Forelimb muscle (tissue), 1 donor: ENCODE data around the gene RHAG. TPM values are rescaled to one million over a fixed set of nuclear protein-coding genes. Genes with fewer than 3 reads are reported as not detected.
A peak's percentile ranks its signal among the peaks of the same experiment; 100 is the strongest.
"Not testable (repeated sequence)": the region's sequence is repeated elsewhere in the genome, so short reads cannot be mapped to it uniquely, and the experiment has no call there.

ENCODE experiments used
- DNase-seq: peaks from one replicate; pipeline ENCODE4 v3.0.0-alpha.2; 2013; ENCODE audit warnings: low read depth
- polyA plus RNA-seq: library from polyadenylated mRNA; unstranded; fragments of 120-200 nt; gene quantifications from one replicate; pipeline ENCODE4 v1.2.1, GENCODE V29; 2013; ENCODE audit not compliant: insufficient read length

The RHAG gene
- polyA plus RNA-seq, 1 donor = 0.80 TPM

DNA sequence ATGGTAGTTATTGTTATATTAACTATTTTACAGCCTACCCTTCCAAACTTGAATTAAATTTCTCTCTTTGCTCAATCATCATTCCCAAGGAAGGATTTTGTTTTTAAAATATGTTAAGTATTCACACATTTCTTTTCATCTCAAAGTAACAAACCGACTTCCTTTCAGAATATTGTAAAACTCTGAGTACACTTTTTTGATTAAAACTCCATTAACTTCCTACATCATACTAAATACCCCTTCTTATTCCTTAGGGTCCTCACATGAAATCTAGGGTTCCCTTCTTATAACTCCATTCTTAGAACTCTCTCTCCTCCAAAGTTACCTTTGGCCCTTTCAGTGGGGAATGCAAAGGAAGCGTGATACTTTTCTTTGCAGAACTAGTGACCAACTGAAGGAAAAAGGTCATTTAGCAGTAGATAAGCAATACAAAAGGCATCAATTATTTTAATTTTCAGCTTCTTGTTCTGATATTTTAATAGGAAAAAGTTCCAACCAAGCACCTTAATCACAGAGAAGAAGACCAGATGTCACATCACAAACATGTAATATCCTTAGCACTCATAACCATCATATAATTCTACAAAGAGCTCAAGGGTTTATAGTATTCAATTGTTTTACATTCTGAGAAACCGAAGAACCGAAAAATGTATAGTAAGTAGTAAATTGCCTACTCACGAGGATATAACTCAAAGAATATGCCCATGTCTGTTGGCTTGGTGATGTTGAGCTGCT lies 494 bp downstream of the RHAG start:
- no peak for DNase-seq

DNA sequence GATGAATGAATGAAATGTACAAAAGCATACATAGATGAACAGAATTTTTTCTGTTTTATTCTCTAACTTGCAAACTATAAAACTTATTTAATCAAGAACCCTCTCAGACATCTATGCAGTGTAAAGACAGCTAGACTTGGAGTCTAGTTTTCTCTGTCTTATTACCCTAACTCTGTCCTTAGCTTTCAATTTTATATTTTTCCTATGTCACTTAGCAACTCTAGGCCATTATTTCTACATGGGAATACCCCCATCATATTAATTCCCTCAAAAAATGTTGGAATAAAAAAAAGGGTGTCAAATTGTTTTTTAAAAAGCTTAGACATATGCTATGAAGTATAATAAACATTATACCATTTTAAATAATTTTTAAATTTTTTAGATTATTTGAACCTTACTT lies 1.2 kb downstream of the RHAG start:
- DNase-seq = no peak

DNA sequence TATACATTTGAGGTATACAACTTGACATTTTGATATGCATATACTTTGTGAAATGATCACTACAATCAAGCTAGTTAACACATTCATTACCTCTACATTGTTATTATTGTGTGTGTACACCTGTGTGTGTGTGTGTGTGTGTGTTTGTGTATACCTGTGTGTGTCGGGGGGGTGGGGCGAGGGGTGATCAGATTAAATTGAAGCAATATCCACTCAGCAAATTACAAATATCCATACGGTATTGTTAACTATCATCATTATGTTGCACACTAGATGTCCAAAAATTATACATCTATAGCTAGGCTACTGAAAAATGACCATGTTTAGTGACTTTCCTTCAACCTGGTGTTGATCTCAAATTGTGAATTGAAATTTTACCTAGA lies 1.8 kb downstream of the RHAG start:
- no peak for DNase-seq

DNA sequence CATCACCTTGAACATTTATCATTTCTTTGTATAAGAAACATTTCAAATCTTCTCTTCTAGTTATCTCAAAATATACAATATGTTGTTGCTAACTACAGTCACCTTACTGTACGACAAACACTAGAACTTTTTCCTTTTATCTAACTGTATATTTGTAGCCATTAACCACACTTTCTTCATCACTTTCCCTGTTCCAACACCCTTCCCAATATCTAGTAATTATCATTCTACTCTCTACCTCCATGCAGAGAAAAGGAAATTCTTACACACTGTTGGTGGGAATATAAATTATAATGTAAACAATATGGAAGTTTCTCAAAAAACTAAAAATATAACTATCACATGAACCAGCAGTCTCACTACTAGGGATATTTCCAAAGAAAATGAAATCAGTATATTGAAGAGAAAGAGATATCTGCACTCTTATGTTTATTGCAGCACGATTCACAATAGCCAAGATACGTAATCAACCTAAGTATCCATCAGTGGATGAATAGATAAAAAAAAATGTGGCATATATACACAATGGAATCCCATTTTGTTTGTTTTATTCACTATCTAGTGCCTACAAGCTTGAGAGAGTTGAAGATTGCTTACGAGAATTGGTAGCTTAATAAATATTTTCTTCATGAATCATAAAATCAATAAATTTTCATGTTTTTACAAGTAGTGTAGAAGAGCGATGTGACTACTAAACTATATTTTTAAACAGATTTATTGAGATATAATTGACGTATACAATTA lies 2.4 kb downstream of the RHAG start:
- DNase-seq = no peak

DNA sequence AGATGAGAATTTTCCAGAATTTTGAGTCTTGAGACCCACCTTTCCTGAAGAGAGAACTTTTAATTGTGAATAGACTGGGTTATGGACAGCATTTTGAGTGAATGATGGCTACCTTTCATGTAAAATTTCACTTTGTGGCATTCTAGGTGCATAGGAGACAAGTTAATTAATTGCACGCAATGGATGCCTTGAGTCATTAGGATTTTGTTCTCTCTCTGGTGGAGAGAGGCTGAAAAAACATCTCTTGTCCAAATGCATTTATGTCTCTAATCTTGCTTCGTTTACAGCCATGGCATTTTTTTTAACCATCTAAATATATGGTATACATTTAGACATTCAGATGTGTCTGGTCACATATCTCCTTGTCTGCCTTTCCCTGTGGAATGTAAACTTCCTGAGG lies 3.1 kb downstream of the RHAG start:
- no peak for DNase-seq

DNA sequence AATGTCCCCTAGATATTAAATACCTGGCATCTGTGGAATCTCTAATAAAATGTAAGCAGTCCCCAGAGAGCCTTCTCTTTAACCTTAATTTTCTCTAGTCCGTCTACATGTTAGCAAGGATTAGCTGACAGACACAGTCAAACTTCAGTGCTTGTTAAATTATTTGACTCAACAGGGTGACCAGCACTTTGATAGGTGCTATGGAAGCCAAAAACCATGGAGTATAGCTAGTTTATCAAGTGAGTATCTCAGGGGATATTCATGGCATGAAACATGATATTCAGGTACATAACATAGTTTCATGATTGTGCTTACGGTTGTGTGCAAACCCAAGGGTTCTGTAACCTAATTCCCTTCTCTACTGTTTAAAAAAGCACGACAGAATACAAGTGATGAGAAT lies 3.9 kb downstream of the RHAG start:
- no peak for DNase-seq

DNA sequence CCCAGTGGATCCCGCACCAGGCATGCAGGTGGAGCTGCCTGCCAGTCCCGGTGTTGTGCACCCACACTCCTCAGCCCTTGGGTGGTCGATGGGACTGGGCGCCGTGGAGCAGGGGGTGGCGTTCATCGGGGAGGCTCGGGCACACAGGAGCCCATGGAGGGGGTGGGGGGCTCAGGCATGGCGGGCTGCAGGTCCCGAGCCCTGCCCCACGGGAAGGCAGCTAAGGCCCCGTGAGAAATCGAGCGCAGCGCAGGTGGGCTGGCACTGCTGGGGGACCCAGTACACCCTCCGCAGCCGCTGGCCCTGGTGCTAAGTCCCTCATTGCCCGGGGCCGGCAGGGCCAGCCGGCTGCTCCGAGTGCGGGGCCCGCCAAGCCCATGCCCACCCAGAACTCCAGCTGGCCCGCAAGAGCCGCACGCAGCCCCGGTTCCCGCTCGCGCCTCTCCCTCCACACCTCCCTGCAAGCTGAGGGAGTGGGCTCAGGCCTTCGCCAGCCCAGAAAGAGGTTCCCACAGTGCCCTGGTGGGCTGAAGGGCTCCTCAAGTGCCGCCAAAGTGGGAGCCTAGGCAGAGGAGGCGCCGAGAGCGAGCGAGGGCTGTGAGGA lies 7.1 kb downstream of the RHAG start:
- DNase-seq = not testable (repeated sequence)

DNA sequence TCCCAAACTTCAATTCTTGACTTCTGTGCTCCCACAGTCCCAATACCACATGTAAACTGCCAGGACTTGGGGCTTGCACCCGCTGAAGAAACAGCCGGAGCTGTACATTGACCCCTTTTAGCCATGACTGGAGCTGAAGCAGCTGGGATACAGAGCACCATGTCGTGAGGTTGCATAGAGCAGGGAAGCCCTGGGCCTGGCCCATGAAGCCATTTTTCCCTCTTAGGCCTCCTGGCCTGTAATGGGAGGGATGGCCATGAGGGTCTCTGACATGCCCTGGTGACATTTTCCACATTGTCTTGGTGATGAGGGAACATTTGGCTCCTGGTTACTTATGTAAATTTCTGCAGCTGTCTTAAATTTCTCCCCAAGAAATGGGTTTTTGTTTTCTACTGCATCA lies 9.8 kb downstream of the RHAG start:
- DNase-seq = no peak

DNA sequence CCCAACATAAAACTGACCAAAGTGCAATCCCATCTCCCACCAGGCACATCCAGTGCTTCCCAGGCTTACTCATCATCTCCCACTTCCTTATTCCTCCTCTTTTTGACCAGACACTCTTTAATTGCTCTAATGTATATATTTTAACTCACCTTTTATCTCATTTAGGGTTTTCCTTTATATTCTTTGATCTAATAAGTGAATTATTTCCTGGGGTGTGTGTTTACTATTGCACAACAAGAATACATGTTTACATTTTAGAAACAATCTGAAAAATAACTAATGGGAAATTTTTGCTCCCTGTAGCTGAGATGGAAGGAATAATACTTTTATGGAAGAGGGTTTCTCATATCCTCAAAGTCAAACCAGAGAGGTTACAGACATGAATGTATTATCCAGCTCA lies 18.4 kb downstream of the RHAG start:
- DNase-seq = no peak

DNA sequence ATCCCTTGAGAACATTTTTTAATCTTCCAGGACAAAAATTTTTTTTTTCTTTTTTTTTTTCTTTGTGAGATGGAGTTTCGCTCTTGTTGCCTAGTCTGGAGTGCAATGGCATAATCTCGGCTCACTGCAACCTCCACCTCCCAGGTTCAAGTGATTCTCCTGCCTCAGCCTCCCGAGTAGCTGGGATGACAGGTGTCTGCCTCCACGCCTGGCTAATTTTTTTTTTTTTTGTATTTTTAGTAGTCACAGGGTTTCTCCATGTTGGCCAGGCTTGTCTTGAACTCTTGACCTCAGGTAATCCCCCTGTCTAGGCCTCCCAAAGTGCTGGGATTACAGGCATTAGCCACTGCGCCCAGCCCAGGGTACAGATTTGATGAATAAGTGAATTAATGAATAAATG lies 22.5 kb downstream of the RHAG start:
- DNase-seq = not testable (repeated sequence)

DNA sequence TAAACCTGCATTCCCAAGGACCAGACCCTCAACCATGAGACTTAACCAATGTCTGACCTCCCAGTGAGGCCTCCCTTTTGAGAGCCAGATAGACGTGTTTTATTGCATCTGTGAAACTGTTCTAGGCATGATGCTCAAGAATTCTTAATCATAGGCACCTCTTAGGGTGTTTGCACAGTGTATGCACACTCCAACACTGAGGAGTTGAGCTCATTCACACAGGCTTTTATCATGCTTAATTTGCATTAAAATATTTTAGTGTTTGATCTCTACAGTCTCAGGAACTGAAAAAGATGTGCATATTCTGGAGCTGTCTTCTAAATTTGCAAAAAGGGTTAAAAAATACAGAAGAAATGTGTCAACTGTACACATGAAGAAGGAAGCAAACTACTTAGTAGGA lies 27.4 kb downstream of the RHAG start:
- no peak for DNase-seq

DNA sequence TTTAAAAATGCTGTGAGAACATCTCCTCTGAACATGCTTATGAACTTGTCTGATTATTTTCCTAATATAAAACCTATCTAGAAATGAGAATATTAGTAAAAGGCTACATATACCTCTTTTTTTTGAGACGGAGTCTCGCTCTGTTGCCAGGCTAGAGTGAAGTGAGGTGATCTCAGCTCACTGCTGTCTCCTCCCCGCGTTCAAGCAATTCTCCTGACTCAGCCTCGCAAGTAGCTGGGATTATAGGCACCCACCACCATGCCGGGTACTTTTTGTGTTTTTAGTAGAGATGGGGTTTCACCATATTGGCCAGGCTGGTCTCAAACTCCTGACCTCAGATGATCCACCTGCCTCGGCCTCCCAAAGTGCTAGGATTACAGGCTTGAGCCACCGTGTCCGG lies 28.4 kb downstream of the RHAG start:
- not testable (repeated sequence) for DNase-seq

DNA sequence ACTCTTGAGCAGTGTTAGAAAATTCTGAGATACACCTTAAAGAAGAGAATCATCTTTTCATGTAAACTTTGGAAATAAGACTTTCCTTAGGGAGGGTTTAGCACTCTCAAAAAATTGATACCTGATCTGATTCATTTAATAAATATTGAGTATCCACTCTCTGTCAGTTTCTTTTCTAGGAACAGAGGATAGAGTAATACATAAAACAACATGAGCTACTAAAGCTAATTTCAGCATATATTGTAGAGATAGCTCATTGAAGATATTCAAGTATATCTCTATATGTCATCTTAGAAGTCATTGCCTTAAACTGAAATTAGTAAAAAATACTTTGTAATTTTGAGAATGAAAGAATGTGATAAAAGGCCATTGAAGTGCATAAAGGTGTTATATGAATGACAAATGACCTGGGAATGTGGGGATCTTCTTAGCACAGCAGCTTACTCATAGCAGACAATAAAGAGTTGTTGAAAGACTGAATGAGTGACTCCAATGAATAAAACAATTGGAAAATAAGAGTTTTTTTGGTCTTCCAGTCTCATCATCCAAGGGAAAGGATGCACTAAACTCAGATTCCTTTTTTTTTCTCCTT lies 29.2 kb downstream of the RHAG start:
- DNase-seq = no peak

DNA sequence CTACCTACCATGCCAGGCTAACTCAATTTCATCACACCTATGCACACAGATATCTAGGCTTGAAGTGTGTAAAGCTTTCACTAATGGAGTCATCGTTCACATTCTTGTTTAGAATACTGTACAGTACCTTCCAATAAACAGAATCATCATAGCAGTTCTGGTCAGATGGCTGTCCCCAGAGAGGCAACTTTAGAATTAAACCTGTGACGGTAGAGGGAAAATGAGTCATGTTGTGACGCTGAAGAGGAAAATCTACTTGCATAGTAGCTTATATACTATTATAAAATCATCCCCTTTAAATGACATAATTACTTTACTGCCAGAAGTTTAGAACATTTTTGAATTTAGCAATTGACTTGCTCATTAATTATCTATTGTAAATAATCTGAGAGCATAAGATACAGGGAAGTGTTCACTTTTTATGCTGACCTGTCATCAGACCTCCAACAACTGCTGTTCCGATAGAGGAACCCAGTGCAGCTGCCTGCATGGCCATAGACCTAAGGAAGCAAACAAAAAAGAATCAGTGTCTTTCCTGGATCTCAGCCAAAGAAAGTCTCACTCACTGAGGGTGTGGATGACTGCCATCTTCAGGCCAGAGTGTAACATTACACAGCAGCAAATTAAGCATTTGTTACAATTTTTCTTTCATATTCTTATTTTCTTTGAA lies 29.8 kb downstream of the RHAG start:
- peak; percentile 80 for DNase-seq

DNA sequence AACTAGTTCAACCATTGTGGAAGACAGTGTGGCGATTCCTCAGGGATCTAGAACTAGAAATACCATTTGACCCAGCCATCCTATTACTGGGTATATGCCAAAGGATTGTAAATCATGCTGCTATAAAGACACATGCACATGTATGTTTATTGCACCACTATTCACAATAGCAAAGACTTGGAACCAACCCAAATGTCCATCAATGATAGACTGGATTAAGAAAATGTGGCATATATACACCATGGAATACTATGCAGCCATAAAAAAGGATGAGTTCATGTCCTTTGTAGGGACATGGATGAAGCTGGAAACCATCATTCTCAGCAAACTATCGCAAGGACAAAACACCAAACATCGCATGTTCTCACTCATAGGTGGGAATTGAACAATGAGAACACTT lies 32.6 kb downstream of the RHAG start:
- not testable (repeated sequence) for DNase-seq

DNA sequence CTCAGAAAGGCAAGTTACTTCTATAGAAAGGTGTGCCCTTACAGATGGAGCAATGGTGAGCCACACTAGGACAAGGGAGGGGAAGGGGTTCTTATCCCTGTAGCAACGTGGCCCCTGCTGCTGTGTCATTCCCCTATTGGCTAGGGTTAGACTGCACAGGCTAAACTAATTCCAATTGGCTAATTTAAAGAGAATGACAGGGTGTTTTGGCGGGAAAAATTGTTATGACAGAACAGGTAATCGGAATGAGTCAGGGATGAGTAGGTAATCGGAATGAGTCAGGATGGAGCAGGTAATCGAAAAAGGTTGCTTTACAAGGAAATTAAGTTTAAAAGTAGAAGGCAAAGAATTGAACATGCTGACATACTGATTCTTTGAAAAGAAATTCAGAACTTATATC lies 49.4 kb downstream of the RHAG start:
- DNase-seq = not testable (repeated sequence)

DNA sequence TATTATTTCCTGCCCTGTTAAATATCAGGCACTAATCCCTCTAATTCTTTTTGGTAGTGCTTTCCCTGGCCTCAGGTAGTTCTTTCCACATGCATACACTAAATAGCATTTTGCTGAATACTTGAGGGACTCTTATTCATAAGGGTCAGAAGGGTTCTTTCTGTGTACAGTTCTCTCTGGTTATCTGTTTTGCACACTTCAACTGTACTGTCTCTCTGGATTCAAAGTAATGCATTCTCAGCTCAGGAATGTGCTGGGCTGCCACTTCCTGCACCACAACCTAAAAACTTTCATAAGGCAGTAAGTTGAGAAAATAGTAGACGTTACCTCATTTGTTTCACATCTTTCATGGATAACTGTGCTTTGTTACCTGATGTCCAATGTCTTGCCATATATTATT lies 54.1 kb downstream of the RHAG start:
- DNase-seq = no peak

DNA sequence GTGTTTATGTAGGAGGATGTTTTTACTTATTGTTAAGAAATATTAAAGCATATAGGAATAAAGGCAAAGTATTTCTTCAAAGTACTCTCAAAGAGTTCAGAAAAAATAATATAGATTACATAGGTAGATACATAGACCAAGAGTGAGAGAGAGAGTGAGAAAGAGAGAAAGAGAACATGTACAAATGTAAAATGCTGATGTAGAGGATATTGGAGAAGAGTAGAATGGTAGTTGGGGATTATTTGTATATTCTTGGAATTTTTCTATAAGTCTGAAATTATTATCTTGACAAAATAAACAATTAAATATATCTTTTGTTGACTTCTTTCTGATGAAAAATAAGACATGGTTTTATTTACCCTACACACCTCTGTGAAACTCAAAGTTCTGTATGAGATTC lies 57.0 kb downstream of the RHAG start:
- no peak for DNase-seq

DNA sequence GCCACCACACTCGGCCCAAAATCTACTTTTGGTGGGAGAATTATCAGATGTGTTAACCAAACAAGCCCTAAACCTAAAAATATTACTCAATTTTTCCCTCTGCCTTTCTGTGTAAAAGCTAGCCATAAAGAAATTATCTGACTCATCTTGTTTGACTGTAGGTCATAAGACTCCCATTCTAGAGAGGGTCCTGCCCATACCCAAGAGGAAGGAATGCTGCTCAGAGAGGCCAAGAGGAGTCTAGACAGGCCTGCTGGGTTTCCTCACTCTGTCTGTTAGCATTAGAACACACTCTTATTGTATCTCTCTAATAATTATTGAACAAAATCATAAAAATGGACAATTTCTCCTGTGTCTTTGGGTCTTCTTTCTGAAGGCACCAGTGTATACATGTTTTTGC lies 60.0 kb downstream of the RHAG start:
- DNase-seq = no peak

DNA sequence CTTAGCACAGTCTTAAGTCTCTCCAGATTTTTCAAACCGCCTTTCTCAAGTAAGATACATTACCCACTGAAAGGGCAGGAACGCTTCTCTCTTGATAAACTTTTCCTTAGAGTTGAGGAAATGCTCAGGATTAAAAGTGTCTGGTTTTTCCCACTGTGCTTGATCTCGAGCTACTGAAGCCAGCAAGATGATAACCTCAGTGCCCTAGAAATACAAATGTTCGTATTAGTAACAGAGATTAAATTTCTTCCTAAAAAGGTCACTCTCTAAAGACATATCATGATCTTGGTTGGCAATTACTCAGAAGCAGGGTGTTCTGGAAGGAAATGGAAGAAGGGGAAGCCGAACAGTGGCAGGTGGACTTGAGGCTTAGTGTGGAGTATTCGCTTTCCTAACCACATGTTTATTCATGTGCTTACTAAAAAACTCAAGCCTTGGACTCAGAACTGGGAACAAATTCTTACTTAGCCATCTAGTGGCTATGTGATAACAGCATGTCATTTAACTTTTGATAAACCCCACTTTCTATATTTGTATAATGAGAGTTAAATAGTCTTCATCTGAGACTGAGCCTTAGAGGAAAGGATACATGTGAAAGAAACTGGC lies 66.1 kb downstream of the RHAG start:
- DNase-seq = no peak

DNA sequence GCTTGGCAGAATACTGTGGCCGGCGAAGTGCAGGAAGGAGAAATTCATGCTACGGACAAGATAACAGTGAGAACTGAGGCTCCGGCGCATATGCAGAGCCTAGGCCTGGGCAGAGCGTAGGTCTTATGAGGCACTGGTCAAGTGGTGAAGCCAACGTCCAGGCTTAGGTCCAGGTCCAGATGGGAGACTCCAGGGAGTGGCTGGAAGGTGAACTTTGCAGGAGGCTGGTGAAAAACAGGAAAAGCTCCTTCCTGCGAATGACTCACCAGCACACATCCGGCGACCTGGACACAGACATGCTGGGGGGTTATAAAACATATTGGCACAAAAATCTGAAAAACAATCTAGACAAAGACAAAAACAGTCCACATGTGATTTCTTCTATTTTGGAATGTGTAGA lies 70.8 kb downstream of the RHAG start:
- no peak for DNase-seq

DNA sequence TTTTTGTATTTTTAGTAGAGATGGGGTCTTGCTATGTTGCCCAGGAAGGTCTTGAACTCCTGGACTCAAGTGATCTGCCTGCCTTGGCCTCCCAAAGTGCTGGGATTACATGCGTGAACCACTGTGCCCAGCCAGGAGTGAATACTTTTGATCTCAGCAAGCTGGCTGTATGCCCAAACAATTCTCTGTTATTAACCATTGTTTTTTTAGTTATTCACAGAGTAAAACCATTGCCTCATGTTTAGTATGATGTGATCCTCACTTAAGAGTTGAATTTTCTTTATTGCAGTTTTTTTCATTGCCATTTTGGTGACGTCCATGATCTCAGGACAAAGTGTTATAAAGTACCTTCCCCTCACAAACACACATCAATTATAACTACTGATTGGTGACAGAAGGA lies 71.4 kb downstream of the RHAG start:
- no peak for DNase-seq
